IPS DF 6.9 (cell line): Measurements from ENCODE around the gene FARS2.

Source experiments
- DNase-seq: peaks from one replicate; pipeline ENCODE4 v3.0.0-alpha.2; 2013; ENCODE audit warnings: low read depth, low spot score
- H3K27ac ChIP-seq: one replicate; pipeline ENCODE4 v1.5.1; 2013; ENCODE audit warnings: low read length, control low read depth
- H3K27me3 ChIP-seq: 2 replicates; pipeline ENCODE4 v1.6.1; 2013; ENCODE audit warnings: mild to moderate bottlenecking, low read length; ENCODE audit not compliant: control insufficient read depth, insufficient read depth
- H3K36me3 ChIP-seq: 2 replicates; pipeline ENCODE4 v1.6.1; 2013; ENCODE audit warnings: low read length; ENCODE audit not compliant: control insufficient read depth, insufficient read depth
- H3K4me1 ChIP-seq: 2 replicates; pipeline ENCODE4 v1.6.1; 2013; ENCODE audit warnings: low read length; ENCODE audit not compliant: control insufficient read depth, insufficient read depth
- H3K4me3 ChIP-seq: 2 replicates; pipeline ENCODE4 v1.5.1; 2013; ENCODE audit warnings: mild to moderate bottlenecking, low read length
- H3K9me3 ChIP-seq: 2 replicates; pipeline ENCODE4 v1.6.1; 2013; ENCODE audit warnings: low read length, inconsistent platforms; ENCODE audit not compliant: control insufficient read depth, insufficient read depth
- WGBS: extraction: QIAGEN DNeasy Blood & Tissue Kit; methylation state at CpG from one replicate; pipeline ENCODE4 v1.1.7; 2013; ENCODE audit warnings: mixed read lengths, missing lambda C conversion rate; ENCODE audit not compliant: insufficient read length, insufficient coverage; 5-methylcytosine and 5-hydroxymethylcytosine counted together

FARS2 gene

DNA sequence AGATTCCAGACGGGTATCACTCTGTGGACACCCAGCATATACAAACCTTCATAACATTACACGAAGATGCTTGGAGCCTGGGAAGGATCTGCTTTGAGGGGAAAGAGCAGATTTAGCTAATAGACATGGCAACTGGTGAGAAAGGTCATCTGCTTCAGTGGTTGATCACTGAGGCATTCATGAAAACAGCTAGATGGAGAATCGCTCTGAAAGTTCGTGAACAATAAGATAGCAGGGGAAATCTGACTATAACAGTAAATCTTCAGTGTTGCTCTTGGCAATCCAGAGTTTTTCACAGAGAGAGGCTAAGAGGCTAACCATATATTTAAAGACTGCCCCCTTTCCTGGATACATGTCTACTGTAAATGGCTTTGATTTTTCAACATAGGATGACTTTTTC lies 245.3 kb downstream of the FARS2 start:
- H3K27me3 ChIP-seq, result no peaks in the 10 kb centered on the region
- no peak overlapping the region for H3K4me3 ChIP-seq
- no peak for DNase-seq
- H3K4me1 ChIP-seq, result no peaks in the 10 kb centered on the region; the same call in 1 of the 2 replicates
- no peaks in the 10 kb centered on the region for H3K36me3 ChIP-seq
- WGBS, result no CpG with 5 or more reads among the region's 4 CpGs
- no peak overlapping the region for H3K27ac ChIP-seq
- H3K9me3 ChIP-seq, result no peaks in the 10 kb centered on the region

DNA sequence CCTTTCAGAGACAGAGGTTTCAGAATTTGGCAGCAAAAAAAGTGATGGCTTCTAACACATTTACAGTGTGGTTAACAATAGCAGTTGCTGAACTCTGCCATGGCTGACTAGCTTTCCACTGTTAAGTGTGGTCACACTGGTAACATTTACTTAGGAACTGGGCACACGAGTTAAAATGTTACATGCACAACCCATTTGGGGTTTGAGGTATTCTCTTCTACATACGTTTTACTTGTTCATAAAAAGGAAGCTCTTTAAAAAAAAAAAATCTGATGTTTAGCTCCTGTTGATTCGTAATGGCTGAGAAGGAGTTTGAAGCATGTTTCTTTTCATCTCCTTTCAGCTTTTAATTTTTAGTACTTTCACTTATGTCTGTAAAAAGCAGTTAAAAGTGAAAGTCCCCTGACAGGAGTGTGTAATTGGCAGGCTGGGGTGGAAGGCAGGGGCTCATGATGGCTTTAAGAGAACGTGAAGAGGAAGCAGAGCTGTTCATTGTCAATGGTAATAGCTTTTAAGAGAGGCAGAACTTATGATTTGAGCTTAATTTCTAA lies 245.9 kb downstream of the FARS2 start:
- Histone ChIP-seq H3K4me1 (no peaks in the 10 kb centered on the region; the same call in 1 of the 2 replicates), H3K27me3 (no peaks in the 10 kb centered on the region), H3K27ac (no peak overlapping the region), H3K36me3 (no peaks in the 10 kb centered on the region), H3K9me3 (no peaks in the 10 kb centered on the region), H3K4me3 (no peak overlapping the region)
- no peak for DNase-seq
- WGBS, result no CpG with 5 or more reads among the region's 4 CpGs

DNA sequence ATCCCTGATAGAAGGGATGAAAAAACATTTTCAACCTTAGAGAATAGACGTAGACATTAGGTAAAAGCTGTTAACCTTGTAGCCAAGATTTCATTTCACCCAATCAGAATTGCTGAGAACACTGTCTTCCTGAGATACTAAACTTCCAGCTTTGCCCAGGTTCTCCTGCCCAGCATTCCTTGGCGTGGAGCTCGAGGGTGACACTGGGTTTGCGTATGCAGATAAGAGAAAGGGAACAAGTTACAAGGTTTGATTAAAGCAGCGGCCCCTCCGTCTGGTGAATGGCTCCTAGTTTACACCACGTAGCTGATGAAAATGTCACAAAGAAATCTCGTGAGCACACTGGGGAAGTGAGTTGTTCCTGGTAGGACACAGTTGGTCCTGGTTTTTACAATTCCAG lies 247.8 kb downstream of the FARS2 start:
- Histone ChIP-seq H3K36me3 (no peaks in the 10 kb centered on the region), H3K27ac (no peak overlapping the region), H3K27me3 (no peaks in the 10 kb centered on the region), H3K4me1 (no peaks in the 10 kb centered on the region; the same call in 1 of the 2 replicates), H3K9me3 (no peaks in the 10 kb centered on the region), H3K4me3 (no peak overlapping the region)
- DNase-seq, result no peak
- WGBS, result no CpG with 5 or more reads among the region's 8 CpGs

DNA sequence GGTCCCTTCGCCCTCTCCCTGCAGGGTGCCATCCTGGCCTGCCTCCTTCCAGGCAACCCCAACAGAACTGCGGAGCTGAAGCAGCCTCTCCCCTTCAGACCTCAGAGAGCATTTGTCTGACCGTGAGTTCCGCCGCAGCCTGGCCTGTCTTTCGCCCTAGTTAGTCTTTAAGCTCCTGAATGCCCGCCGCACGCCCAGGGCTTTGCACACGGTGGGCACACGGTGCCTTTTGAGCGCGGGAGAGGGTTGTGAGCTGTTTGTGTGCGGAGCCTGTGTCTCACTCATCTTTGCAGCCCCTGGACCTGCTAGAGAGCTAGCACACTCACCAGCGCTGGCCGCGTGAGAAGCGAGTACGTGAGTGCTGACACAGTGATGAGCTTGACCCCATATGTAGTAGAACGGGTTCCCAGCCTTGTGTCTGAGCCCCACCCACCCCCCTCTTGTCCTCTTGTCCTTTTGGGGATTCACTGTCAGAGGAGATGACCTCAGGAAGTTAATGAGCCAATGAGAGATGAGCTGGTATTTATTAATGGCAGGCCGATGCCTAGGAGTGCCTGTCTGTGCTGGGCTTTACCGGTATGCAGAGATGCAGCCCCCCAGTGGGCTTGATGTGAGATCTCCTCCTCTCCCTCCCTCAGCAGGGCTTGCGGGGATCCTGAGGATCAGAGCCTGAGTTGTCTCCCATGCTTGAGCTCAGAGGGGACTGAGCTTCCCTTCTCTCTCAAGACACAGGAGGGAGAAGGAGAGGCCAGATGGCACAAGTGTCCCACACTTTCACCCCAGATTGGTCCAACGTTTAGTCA lies 249.2 kb downstream of the FARS2 start:
- no peaks in the 10 kb centered on the region for H3K36me3 ChIP-seq
- no peak overlapping the region for H3K4me3 ChIP-seq
- no peak overlapping the region for H3K27ac ChIP-seq
- no peaks in the 10 kb centered on the region for H3K9me3 ChIP-seq
- no CpG with 5 or more reads among the region's 24 CpGs for WGBS
- H3K27me3 ChIP-seq, result no peaks in the 10 kb centered on the region
- DNase-seq, result no peak
- H3K4me1 ChIP-seq, result no peaks in the 10 kb centered on the region; the same call in 1 of the 2 replicates

DNA sequence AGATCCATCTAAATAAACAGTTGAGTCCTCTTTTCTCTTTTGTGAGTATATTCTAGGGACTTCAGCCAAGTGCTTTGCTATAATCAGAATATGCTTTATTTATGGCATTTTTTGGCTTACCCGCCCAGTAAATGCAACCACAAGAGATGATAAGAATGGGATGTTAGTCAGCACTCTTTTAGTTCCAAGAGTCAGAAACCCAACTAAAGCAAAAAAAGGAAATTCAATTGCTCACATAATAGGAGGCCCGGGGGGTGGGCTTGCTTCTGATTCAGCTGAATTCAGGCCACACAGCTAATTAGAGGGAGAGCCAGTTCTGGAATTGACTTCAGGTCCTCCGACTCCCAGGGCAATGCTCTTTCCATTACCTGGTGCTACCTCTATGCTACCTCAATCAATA lies 250.6 kb downstream of the FARS2 start:
- DNase-seq, result no peak

DNA sequence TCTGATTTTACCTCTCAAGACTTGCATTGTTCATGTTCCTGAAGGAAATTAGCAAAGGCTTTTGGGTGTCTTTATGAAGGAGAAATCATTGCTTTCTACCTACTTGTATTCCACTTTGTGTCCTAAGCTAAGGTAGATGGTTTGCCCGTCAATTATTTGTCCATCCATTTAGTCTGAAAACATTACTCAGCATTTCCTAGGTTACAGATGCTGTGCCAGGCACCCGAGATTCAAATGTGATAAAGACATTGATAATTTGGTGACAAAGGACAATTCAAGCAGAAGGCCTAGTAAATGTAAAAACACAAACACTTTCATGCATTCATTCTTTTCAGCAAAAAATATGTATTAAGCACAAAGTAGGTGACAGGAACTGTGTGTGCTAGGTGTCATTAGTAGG lies 251.1 kb downstream of the FARS2 start:
- Histone ChIP-seq H3K36me3 (no peaks in the 10 kb centered on the region), H3K4me3 (no peak overlapping the region), H3K9me3 (no peaks in the 10 kb centered on the region), H3K27ac (no peak overlapping the region), H3K4me1 (no peaks in the 10 kb centered on the region; the same call in 1 of the 2 replicates), H3K27me3 (no peaks in the 10 kb centered on the region)
- DNase-seq, result no peak
- no CpG with 5 or more reads among the region's 2 CpGs for WGBS

More for the DNA sequence above, 250.6 kb downstream of the FARS2 start:
- WGBS, result no CpG with 5 or more reads among the region's 3 CpGs
- H3K27ac ChIP-seq, result no peak overlapping the region
- H3K27me3 ChIP-seq, result no peaks in the 10 kb centered on the region
- no peaks in the 10 kb centered on the region for H3K36me3 ChIP-seq
- no peaks in the 10 kb centered on the region; the same call in 1 of the 2 replicates for H3K4me1 ChIP-seq
- no peak overlapping the region for H3K4me3 ChIP-seq
- no peaks in the 10 kb centered on the region for H3K9me3 ChIP-seq

DNA sequence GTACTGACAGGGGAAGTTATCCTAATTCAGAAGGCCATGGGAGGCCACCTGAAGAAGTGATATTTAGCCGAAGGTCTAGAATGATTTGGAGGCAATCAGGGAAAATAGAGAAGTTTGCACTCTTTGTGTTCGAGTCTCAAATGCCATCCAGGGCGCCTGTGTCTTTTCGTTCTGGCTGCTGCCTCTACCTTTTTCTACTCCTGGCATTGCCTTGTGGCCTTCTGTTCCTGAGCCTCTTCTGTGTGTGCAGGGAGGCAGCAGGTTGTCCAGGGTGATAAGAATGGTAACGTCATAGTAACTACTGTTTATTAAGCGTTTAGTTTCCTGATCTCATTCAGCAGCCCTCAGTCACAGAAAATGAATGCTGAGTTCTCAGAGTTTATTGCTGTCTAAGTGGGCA lies 252.1 kb downstream of the FARS2 start:
- no peaks in the 10 kb centered on the region for H3K27me3 ChIP-seq
- no CpG with 5 or more reads among the region's 6 CpGs for WGBS
- H3K27ac ChIP-seq, result no peak overlapping the region
- no peaks in the 10 kb centered on the region for H3K36me3 ChIP-seq
- H3K4me1 ChIP-seq, result no peaks in the 10 kb centered on the region; the same call in 1 of the 2 replicates
- DNase-seq, result no peak
- H3K9me3 ChIP-seq, result no peaks in the 10 kb centered on the region
- H3K4me3 ChIP-seq, result no peak overlapping the region

DNA sequence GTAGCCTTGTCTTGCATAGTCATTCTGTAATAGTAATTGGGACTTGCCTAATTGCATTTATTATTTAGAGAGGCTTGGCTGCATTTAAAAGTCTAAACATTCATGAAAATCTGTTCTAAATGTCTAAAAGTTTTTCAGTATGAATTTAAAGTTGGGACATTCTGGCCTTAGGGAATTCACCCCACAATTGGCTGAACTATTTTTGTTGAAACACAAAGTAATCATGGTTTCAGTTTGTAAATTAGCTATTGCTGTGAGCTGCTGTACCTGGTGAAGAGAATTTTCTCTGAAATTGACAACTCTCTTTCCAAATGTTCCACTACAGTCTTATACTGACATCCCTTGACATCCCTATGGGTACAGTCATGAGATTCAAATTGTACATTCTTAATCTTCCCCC lies 253.0 kb downstream of the FARS2 start:
- no peak for DNase-seq
- Histone ChIP-seq H3K27me3 (no peaks in the 10 kb centered on the region), H3K4me1 (no peaks in the 10 kb centered on the region; the same call in 1 of the 2 replicates), H3K9me3 (no peaks in the 10 kb centered on the region), H3K27ac (no peak overlapping the region), H3K36me3 (no peaks in the 10 kb centered on the region), H3K4me3 (no peak overlapping the region)

DNA sequence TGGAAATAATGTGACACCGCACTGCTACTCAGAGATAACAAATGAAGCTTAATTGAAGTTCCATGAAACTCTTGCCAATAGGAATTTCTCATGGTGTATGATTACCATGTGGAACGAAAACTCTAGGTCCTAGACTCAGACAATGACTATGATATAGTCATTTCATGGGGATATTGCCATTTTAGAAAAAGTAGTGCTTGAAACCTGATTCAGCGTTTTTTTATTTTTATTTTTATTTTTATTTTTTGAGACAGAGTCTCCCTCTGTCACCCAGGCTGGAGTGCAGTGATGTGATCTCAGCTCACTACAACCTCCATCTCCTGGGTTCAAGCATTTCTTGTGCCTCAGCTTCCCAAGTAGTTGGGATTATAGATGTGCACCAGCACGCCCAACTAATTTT lies 253.9 kb downstream of the FARS2 start:
- no peaks in the 10 kb centered on the region for H3K36me3 ChIP-seq
- H3K4me3 ChIP-seq, result no peak overlapping the region

DNA sequence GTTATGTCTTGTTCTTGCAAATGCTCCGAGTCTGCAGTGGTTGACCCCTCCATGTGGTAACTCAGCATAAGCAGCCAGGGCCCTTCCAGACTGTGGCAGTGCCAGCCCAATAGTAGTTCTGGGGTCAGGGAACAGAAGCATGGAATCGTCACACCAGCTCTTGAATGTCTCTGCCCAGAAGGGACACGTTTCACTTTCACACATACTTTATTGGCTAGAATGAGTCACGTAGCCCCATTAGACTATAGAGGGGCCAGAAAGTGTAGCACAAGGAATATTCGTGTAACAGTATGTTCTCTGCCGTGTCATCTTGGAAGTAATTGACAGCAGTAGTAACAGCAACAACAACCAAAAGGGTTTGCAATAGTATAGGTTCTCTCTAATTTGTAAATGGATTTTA lies 254.7 kb downstream of the FARS2 start:
- Histone ChIP-seq H3K27ac (no peak overlapping the region), H3K9me3 (no peaks in the 10 kb centered on the region), H3K36me3 (no peaks in the 10 kb centered on the region), H3K27me3 (no peaks in the 10 kb centered on the region), H3K4me3 (no peak overlapping the region), H3K4me1 (no peaks in the 10 kb centered on the region)
- no peak for DNase-seq
- no CpG with 5 or more reads among the region's 6 CpGs for WGBS

More for the DNA sequence above, 253.9 kb downstream of the FARS2 start:
- WGBS, result no CpG with 5 or more reads among the region's 4 CpGs
- no peaks in the 10 kb centered on the region; the same call in 1 of the 2 replicates for H3K4me1 ChIP-seq
- no peak for DNase-seq
- H3K27me3 ChIP-seq, result no peaks in the 10 kb centered on the region
- no peak overlapping the region for H3K27ac ChIP-seq
- H3K9me3 ChIP-seq, result no peaks in the 10 kb centered on the region

DNA sequence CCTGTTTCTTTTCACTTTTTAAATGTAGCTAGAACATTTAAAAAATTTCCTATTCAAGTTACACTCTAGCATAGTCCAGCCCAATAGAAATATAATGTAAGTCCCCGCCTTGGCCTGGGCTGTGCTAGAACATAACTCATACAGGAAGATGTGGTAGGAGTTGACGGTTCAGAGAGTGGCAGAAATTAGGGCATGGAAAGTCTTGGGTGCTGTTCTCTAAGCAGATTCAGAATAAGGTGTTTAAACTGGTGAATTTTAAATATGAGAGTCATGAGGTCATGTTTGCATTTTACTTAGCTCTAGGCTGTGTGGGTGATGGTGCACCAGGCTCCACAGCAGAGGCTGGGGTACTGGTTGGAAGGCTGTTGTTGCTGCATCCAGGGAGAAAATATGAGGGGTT lies 256.5 kb downstream of the FARS2 start:
- no peak for DNase-seq
- Histone ChIP-seq H3K36me3 (no peaks in the 10 kb centered on the region), H3K9me3 (no peaks in the 10 kb centered on the region), H3K4me1 (peaks cover 2% of the 10 kb centered on the region; the same call in 1 of the 2 replicates), H3K27ac (no peak overlapping the region), H3K4me3 (no peak overlapping the region), H3K27me3 (no peaks in the 10 kb centered on the region)
- no CpG with 5 or more reads among the region's 2 CpGs for WGBS
